ENCODE results near the gene RASD2. TPM values are rescaled to one million over a fixed set of nuclear protein-coding genes. Genes with fewer than 3 reads are reported as not detected.

The RASD2 gene
- total and polyA plus RNA-seq, 2 experiments from 2014 or later = 1.2 to 3.6 TPM

- TF ChIP-seq, protein P1, sequence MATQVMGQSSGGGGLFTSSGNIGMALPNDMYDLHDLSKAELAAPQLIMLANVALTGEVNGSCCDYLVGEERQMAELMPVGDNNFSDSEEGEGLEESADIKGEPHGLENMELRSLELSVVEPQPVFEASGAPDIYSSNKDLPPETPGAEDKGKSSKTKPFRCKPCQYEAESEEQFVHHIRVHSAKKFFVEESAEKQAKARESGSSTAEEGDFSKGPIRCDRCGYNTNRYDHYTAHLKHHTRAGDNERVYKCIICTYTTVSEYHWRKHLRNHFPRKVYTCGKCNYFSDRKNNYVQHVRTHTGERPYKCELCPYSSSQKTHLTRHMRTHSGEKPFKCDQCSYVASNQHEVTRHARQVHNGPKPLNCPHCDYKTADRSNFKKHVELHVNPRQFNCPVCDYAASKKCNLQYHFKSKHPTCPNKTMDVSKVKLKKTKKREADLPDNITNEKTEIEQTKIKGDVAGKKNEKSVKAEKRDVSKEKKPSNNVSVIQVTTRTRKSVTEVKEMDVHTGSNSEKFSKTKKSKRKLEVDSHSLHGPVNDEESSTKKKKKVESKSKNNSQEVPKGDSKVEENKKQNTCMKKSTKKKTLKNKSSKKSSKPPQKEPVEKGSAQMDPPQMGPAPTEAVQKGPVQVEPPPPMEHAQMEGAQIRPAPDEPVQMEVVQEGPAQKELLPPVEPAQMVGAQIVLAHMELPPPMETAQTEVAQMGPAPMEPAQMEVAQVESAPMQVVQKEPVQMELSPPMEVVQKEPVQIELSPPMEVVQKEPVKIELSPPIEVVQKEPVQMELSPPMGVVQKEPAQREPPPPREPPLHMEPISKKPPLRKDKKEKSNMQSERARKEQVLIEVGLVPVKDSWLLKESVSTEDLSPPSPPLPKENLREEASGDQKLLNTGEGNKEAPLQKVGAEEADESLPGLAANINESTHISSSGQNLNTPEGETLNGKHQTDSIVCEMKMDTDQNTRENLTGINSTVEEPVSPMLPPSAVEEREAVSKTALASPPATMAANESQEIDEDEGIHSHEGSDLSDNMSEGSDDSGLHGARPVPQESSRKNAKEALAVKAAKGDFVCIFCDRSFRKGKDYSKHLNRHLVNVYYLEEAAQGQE (IDR thresholded peaks at IDR 0.05; ENCODE audit: unreplicated experiment) = no peak
- TF ChIP-seq, protein P2, sequence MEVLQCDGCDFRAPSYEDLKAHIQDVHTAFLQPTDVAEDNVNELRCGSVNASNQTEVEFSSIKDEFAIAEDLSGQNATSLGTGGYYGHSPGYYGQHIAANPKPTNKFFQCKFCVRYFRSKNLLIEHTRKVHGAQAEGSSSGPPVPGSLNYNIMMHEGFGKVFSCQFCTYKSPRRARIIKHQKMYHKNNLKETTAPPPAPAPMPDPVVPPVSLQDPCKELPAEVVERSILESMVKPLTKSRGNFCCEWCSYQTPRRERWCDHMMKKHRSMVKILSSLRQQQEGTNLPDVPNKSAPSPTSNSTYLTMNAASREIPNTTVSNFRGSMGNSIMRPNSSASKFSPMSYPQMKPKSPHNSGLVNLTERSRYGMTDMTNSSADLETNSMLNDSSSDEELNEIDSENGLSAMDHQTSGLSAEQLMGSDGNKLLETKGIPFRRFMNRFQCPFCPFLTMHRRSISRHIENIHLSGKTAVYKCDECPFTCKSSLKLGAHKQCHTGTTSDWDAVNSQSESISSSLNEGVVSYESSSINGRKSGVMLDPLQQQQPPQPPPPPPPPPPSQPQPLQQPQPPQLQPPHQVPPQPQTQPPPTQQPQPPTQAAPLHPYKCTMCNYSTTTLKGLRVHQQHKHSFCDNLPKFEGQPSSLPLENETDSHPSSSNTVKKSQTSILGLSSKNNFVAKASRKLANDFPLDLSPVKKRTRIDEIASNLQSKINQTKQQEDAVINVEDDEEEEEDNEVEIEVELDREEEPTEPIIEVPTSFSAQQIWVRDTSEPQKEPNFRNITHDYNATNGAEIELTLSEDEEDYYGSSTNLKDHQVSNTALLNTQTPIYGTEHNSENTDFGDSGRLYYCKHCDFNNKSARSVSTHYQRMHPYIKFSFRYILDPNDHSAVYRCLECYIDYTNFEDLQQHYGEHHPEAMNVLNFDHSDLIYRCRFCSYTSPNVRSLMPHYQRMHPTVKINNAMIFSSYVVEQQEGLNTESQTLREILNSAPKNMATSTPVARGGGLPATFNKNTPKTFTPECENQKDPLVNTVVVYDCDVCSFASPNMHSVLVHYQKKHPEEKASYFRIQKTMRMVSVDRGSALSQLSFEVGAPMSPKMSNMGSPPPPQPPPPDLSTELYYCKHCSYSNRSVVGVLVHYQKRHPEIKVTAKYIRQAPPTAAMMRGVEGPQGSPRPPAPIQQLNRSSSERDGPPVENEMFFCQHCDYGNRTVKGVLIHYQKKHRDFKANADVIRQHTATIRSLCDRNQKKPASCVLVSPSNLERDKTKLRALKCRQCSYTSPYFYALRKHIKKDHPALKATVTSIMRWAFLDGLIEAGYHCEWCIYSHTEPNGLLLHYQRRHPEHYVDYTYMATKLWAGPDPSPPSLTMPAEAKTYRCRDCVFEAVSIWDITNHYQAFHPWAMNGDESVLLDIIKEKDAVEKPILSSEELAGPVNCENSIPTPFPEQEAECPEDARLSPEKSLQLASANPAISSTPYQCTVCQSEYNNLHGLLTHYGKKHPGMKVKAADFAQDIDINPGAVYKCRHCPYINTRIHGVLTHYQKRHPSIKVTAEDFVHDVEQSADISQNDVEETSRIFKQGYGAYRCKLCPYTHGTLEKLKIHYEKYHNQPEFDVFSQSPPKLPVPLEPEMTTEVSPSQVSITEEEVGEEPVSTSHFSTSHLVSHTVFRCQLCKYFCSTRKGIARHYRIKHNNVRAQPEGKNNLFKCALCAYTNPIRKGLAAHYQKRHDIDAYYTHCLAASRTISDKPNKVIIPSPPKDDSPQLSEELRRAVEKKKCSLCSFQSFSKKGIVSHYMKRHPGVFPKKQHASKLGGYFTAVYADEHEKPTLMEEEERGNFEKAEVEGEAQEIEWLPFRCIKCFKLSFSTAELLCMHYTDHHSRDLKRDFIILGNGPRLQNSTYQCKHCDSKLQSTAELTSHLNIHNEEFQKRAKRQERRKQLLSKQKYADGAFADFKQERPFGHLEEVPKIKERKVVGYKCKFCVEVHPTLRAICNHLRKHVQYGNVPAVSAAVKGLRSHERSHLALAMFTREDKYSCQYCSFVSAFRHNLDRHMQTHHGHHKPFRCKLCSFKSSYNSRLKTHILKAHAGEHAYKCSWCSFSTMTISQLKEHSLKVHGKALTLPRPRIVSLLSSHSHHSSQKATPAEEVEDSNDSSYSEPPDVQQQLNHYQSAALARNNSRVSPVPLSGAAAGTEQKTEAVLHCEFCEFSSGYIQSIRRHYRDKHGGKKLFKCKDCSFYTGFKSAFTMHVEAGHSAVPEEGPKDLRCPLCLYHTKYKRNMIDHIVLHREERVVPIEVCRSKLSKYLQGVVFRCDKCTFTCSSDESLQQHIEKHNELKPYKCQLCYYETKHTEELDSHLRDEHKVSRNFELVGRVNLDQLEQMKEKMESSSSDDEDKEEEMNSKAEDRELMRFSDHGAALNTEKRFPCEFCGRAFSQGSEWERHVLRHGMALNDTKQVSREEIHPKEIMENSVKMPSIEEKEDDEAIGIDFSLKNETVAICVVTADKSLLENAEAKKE (CRISPR knock-in tag; IDR thresholded peaks at IDR 0.05) = no peak
These were observed 51.9 kb downstream of the RASD2 start (continued) for GRCh38 chr22:35592418-35592967.

- peaks cover 4% of the 10 kb centered on the region for H3K4me1 ChIP-seq (ENCODE audit: insufficient read depth)
- peak; percentile 13; the same call in 1 of the 3 replicates for ATAC-seq
- 0 out of 2 replicates have a peak overlapping the region, but pooled peaks have one; percentile 10 for H3K4me3 ChIP-seq
- H3K4me3 Mint-ChIP-seq = no peak overlapping the region
- H3K9me3 Mint-ChIP-seq = no peaks in the 10 kb centered on the region
- H3K27me3 Mint-ChIP-seq (ENCODE audit: insufficient read depth, low read depth, poor library complexity) = peaks cover 12% of the 10 kb centered on the region
- H2AFZ ChIP-seq = peak overlapping the region; percentile 97
- H3K4me2 ChIP-seq = 0 out of 2 replicates have a peak overlapping the region, but pooled peaks have one; percentile 51
- H3K36me3 ChIP-seq (ENCODE audit: insufficient read depth) = no peaks in the 10 kb centered on the region
- H3K27me3 ChIP-seq (ENCODE audit: insufficient read depth) = no peaks in the 10 kb centered on the region
- H3K36me3 Mint-ChIP-seq (ENCODE audit: low read depth) = no peaks in the 10 kb centered on the region
- no peaks in the 10 kb centered on the region for H4K20me1 ChIP-seq (replicated peaks; ENCODE audit: insufficient read depth)
- DNase-seq (ENCODE audit: low spot score) = no peak
- no peaks in the 10 kb centered on the region for H3K9me2 ChIP-seq (ENCODE audit: insufficient read depth)
- peaks cover 11% of the 10 kb centered on the region; the same call in 2 of the 3 replicates for H3K4me1 Mint-ChIP-seq
- no peak overlapping the region for H3K27ac Mint-ChIP-seq
- H3F3A ChIP-seq (replicated peaks; ENCODE audit: low read depth) = no peaks in the 10 kb centered on the region
- no peak overlapping the region for H3K27ac ChIP-seq (ENCODE audit: low read depth)
- H3K79me2 ChIP-seq (replicated peaks; ENCODE audit: insufficient read depth) = no peaks in the 10 kb centered on the region
- TF ChIP-seq CREB1 (CRISPR knock-in tag; IDR thresholded peaks at IDR 0.05; ENCODE audit: low read depth) = no peak
- TF ChIP-seq, protein P3, sequence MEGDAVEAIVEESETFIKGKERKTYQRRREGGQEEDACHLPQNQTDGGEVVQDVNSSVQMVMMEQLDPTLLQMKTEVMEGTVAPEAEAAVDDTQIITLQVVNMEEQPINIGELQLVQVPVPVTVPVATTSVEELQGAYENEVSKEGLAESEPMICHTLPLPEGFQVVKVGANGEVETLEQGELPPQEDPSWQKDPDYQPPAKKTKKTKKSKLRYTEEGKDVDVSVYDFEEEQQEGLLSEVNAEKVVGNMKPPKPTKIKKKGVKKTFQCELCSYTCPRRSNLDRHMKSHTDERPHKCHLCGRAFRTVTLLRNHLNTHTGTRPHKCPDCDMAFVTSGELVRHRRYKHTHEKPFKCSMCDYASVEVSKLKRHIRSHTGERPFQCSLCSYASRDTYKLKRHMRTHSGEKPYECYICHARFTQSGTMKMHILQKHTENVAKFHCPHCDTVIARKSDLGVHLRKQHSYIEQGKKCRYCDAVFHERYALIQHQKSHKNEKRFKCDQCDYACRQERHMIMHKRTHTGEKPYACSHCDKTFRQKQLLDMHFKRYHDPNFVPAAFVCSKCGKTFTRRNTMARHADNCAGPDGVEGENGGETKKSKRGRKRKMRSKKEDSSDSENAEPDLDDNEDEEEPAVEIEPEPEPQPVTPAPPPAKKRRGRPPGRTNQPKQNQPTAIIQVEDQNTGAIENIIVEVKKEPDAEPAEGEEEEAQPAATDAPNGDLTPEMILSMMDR (conservative IDR thresholded peaks at IDR 0.05; ENCODE audit: low read depth in 2 of 2) = no peak
These were observed 52.6 kb downstream of the RASD2 start for GRCh38 chr22:35593071-35593890.

Data from GM23338 (cell line).